Smooth muscle cell of the brain vasculature (primary cell): ENCODE measurements around the gene PRAC1.
"Not testable (repeated sequence)": the region's sequence is repeated elsewhere in the genome, so short reads cannot be mapped to it uniquely, and the experiment has no call there.

ENCODE experiments used
- DNase-seq: peaks from one replicate; pipeline ENCODE4 v3.0.0-alpha.2; 2012; ENCODE audit warnings: low read depth, low spot score

PRAC1 gene

GRCh38 chr17:48726916-48727286 is 4.6 kb upstream of the PRAC1 start:
- DNase-seq, result no peak

- DNase-seq, result no peak
These were observed 4.0 kb upstream of the PRAC1 start for GRCh38 chr17:48726114-48726915.

GRCh38 chr17:48725288-48726064 is 3.2 kb upstream of the PRAC1 start:
- no peak for DNase-seq

- no peak for DNase-seq
These were observed 2.6 kb upstream of the PRAC1 start for GRCh38 chr17:48725004-48725287.

GRCh38 chr17:48724251-48725003 is 2.1 kb upstream of the PRAC1 start:
- DNase-seq, result peak; percentile 17

- no peak for DNase-seq
These were observed 1.3 kb upstream of the PRAC1 start for GRCh38 chr17:48723423-48724250.

GRCh38 chr17:48722915-48723422 is 651 bp upstream of the PRAC1 start, which contains the start of gene PRAC2:
TSS of gene PRAC2 (plus strand) at chr17:48723185. CDS start at chr17:48724411, 1,226 bp downstream.
- no peak for DNase-seq

- no peak for DNase-seq
These were observed 1.3 kb downstream of the PRAC1 start for GRCh38 chr17:48721009-48721402.

GRCh38 chr17:48720266-48721008 is 1.9 kb downstream of the PRAC1 start:
- DNase-seq, result no peak

GRCh38 chr17:48719642-48720265 is 2.6 kb downstream of the PRAC1 start:
- DNase-seq, result no peak

- no peak for DNase-seq
These were observed 3.3 kb downstream of the PRAC1 start for GRCh38 chr17:48718761-48719641.

GRCh38 chr17:48718227-48718760 is 4.0 kb downstream of the PRAC1 start:
- DNase-seq, result no peak

GRCh38 chr17:48717367-48718226 is 4.7 kb downstream of the PRAC1 start:
- no peak for DNase-seq

GRCh38 chr17:48716549-48716948 is 5.8 kb downstream of the PRAC1 start:
- not testable (repeated sequence) for DNase-seq

- DNase-seq, result no peak
These were observed 6.6 kb downstream of the PRAC1 start for GRCh38 chr17:48715496-48716399.

GRCh38 chr17:48711128-48711527 is 11.2 kb downstream of the PRAC1 start:
- no peak for DNase-seq
